GM21737 (cell line): Measurements from ENCODE around the gene PNCK.

ENCODE experiments used
- ATAC-seq: cut with Tn5 transposase; IDR thresholded peaks from one replicate; pipeline ENCODE4 v1.9.1; 2021; ENCODE audit warnings: mild to moderate bottlenecking, moderate library complexity; ENCODE audit not compliant: unreplicated experiment

The PNCK gene

DNA sequence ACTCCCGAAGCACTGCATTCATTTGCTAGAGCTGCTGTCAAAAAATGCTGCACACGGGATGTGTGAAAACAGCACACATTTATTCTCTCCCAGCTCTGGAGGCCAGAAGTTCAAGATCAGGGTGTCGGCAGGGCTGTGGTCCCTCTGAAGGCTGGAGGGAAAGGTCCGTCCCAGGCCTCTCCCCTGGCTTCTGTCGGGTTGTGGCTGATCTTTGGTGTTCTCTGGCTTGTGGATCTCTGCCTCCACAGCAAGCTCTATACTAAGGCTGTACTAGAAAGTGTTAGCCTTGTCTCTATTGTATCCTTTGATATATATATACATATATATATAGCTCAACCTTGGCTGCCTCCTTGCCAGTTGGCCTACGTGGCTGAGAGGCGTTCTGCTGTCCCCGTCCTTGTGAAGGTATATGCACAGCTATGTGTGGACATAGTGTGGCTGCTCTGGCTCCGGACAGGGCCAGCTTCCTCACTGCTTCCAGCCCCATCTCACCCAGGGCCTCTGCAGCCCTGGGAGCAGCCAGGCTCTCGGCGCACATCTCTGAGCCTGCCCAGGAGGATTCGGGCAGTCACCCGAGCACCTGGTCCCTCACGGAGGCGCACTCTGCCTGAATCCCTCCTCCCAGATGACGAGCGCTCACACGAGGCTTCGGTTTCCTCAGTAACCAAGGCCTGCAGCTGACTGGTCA is 41.6 kb downstream of the PNCK start:
- ATAC-seq, result no peak

DNA sequence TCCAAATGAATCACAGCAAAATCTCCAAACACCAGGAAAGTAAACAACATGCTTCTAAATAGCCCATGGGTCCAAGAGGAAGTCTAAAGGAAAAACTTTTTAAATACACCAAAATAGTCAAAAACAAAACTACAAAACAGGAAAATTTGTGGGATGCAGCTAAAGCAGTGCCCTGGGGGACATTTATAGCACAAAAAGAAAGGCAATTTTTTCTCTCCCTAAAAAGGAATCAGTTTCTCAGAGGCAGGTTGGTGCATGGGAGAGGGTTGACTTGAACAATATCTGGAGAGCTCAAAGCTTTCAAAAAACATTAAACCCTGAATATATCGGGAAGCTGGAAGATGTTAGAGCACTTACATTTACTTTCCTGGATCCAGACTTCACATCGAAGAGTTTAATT is 42.3 kb downstream of the PNCK start:
- no peak for ATAC-seq

DNA sequence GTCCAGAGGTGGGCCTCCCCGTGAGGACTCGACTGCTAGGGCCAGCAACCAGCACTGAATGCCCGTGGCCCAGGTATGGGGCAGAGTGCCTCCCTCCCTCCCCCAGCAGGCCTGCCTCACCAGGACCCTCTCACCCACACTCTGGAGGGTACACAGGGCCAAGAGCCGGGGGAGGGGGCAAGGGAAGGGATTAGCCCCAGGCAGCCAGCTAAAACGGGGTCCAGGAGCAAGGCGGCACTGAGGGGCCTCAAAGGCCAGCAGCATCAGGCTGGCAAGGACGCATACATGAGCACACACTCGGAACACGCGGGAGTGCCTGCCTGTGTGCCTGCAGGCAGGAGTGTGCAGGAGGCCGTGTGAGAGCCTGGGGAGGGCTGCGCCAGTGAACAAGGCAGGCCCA is 44.9 kb downstream of the PNCK start:
- no peak for ATAC-seq

DNA sequence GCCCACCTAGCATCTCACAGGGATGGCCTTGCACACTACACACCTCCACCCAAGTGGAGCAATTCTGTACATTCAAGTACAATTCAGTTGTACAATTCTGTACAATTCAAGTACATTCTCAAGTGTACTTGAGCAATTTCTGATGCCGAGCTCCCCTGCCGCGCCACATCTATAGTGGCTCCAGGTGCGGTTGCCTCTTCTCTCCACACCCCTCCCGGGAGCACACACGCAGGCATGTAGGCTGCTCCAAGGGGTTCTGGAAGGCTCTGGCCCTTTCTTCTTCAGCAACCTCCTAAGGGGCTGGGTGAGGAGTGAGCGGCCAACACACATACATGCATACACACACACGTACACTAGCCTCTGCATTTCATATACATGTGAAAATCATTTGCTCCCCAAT is 45.5 kb downstream of the PNCK start:
- no peak for ATAC-seq

DNA sequence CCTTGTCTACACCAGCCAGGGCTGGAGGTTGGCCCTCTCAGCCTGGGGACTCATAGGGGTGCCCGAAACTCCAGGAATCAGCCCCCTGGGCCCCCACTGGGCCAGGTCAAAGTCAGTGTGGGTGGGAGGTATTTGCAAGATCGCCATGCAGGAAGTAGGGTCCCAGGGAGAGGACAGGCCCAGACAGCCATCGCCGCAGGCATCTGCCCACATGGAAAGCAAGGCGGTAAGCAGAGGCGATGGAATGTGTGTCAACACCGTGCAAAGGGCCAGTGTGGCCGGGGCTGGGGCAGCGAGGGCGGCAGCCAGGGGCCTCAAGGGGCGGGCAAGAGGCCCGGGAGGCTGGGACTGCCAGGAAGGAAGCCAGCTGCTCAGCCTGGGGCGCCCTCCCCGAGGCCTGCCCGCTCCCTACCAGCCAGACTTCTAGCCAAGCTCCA is 45.9 kb downstream of the PNCK start:
- no peak for ATAC-seq

DNA sequence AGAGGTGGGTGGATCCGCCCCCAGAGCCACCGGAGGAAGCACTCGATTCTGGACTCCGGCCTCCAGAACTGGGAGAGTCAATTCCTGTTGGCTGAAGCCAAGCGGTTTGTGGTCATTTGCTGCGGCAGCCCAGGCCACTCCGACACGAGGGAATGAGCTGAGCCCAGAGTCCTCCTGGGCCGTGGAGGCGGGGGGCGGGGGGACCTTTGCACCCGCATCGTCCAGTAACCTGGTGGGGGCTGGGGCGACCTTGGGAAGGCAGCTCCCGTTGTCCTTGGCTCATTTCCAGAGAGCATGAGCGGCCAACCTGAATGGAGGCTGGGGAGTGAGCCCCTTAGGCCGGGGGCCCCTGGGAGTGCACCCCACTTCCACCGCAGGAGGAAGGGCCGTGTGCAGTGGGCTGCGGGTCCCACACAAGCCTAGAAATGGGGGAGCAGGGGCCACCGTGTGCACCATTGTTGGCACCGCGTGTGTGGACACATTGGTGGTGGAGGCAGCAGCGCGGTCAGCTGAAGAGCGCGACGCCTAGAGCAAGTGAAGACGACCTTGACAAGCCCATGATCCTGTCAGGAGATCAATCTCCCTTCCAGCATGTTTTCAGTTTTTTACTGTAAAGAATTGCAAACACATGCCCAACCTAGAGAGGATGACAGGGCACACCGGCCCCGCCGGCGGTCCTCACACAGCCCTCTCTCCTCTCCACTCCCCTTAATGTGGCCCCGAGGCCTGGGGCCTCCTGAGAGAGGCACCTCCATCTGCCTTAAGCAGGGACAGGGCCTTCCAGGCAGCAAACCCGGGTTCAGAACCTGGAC is 46.5 kb downstream of the PNCK start:
- ATAC-seq, result no peak

DNA sequence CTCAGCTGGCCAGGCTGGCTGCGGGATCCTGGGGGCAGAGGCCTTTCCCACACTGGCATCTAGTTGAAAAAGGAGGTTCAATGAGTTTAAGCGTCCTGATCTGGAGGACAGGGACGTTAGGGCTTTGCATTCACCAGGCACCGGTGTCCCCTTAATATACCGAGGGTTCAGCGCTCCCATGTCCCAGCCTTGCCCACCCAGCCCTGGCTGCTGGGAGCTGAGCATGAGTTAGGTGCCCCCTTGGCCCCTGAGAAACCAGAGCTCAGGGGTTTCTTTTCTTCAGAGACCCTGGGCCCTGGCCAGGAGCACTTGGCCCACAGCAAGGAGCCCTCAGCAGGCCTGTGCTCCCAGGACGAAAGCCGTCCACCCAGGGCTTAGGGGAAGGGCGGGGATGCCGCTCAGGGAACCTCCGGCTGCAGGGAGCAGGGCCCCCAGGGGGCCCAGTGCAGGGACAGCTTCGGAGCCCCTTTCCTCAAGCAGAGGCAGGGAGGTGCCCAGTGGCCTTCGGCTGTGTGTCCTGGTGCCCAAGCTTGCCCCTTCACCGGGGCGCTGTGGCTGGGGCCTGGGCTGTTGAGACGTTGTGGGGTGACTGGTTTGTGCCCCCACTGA is 47.5 kb downstream of the PNCK start:
- ATAC-seq, result no peak

DNA sequence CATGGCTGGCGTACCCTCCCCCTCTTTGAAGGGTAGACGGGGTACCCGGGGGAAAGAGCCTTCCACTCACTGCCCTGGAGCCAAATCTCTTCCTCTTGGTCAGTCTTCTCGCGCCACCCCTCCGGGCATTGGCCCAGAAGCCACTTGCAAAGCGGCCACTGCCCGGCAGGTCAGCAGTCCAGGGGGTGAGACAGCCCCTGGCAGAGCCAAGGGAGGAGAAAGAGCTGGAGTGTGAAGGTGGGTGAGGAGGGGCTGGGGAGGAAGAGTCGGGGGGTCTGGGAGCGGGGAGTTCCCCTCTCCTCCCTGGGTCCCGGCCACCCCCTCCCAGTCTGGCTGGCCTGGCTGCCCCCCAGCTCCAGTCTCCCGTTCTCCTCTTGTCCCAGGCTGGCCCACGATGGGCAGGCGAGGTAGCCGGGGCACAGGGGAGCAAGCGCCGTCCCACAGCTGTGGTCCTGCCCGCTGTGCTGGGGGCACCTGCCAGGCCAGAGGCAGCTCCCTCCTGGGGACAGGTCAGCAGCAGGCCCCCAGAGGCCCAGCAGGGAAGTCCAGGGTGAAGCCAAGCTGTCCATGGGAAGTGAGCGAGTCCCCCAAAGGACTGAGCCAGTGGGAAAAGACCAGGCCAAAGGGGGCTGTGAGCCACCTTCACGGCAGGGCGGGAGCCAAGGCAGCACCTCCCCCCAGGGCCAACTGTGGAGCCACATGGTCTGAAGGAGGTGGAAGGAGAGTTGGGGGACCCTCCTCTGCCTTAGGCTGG is 48.2 kb downstream of the PNCK start:
- ATAC-seq, result no peak

DNA sequence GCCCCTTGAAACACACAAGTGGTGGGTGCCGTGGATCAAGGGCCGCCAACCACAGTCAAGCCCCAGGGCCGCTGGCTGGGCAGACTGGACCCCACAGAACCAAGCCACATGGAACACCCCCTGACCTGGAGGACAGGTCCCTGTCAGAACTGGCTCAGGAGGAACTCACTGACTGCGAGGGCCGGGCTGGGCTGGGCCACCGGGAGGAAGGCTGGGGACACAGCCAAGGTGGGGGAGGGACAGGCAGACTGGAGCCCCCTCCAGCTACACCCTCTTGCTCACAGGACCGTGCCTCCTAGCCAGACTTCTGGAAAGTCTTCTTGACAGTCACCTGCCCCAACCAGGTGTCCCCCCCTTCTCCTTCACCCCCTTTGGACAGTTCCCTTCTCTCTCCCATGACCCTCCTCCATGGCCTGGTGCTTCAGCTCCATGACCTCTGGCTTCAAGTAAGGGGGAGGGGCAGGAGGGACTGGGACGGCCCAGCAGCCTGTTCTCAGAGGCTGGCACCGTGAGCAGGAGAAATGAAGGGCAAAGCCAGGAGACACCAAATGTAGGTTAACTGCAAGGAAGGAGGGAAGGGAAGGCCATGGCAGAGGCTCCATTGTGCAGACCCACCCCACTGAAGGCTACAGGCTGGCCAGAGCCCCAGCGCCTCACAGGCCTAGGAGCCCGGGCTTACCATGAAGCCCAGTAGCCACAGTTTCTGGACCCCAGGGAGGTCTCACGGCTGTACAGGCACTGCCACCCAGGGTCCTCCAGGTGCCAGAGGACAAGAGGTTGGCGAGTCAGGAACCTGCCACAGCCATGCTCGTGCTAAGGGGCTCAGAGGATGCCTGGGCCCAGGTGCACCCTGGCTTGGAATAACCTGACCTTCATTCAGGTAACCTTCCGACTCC is 49.2 kb downstream of the PNCK start:
- no peak for ATAC-seq

DNA sequence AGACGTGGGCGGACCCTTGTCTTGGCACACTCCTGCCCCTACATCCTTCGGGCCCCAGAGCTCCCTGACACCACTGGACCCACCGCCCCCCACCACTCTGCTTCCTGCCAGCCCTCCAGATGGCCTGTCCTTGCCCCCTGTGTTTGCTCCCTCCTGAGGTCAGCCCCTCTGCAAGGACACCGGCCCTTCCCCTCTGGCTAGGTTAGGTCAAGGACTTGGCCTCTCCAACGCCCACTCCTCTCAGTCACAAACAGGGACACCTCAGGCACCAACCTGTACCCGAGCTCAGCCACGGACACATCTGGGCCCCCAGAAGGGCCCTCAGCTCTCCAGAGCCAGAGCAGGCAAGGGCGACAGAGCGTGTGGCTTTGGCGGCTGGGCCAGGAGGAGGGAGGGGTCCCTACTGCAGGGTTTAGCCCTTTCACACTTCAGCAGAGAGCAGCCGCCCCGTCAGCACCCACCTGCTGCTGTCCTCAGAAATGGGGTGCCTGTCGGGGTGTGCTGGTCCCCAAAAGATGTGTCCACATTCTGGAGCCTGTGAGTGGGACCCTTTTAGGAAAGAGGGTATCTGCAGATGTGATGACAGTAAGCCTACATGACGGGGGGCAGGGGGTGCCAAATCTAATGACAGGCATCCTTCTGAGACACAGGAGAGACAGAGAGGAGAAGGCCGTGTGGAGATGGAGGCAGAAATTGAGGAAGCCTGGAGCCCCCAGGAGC is 50.1 kb downstream of the PNCK start:
- ATAC-seq, result no peak

DNA sequence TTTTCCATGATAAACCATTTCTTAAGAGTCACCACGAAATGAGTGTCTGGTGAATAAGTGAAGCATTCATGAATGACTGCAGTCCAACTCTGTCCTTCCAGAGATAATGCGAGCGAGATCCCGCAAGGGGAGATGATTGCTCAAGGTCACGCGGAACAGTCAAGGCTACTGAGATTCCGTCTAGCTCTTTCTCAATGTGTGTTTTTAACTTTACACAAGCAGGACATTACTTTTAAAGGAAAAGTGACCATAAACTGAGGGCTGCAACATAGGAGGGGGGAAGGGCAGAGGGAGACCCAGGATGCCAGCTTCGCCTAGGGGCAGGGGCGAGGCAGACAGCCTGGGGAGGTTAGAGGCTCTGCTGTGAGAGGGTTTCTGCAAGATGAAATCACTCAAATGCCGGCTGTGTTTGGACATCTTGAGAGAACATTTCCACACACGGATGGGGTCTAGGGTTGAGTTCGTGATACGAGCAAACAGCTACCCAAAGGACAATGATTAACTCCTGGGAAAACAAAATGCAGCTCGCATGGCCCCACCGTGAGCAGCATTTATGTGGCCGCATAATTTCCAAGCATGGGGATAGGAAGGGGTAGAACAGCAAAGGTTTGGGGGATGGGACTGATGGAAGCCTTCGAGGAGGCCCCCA is 50.8 kb downstream of the PNCK start:
- no peak for ATAC-seq

DNA sequence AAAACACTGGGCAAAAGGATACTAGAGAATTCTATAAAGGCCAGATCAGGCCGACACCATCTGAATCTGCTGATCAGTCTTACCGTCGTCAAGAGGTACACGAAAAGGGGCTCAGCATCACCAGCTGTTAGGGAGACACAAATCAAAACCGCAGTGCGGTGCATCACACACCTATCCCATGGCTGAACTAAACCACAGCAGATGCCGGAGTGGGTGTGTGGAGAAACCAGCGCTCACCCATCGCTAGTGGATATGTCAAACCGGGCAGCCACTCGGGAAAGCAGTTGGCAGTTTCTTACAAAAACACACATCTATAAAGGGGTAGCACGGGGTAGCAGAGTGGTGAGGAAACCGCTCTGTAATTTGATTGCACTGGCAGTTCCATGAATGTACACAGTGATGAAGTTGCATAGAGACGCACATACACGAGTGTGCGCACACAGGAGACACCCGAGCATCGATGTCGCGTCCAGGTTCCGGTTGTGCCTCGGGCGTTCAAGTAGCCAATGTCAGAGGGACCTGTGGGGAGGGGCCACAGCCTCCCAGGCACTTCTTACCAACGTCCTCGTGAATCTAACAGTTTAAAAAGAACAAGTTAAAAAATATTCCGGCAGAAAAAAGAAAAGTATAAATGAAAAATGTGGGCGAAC is 51.5 kb downstream of the PNCK start:
- ATAC-seq, result no peak

DNA sequence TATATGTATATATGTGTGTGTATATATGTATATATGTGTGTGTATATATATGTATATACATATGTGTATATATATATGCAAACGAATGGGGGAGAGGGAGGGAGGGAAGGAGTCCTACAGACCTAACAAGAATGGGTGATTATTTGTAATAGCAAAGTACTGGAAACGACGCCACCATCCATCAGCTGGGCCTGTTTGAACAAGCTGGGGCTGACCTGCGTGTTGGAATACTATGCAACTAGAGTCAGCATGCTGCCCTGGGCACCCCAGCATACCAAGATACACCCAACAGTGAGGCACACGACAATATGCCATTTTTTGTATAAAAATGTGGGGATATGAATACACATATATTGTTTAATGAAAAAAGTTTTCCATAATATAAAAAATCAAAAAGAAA is 53.0 kb downstream of the PNCK start:
- no peak for ATAC-seq
